Measurements from ENCODE around the gene SLC7A10. TPM values are rescaled to one million over a fixed set of nuclear protein-coding genes. Genes with fewer than 3 reads are reported as not detected.

The SLC7A10 gene
- total RNA-seq, 2 experiments from 2014 or later = not detected

DNA sequence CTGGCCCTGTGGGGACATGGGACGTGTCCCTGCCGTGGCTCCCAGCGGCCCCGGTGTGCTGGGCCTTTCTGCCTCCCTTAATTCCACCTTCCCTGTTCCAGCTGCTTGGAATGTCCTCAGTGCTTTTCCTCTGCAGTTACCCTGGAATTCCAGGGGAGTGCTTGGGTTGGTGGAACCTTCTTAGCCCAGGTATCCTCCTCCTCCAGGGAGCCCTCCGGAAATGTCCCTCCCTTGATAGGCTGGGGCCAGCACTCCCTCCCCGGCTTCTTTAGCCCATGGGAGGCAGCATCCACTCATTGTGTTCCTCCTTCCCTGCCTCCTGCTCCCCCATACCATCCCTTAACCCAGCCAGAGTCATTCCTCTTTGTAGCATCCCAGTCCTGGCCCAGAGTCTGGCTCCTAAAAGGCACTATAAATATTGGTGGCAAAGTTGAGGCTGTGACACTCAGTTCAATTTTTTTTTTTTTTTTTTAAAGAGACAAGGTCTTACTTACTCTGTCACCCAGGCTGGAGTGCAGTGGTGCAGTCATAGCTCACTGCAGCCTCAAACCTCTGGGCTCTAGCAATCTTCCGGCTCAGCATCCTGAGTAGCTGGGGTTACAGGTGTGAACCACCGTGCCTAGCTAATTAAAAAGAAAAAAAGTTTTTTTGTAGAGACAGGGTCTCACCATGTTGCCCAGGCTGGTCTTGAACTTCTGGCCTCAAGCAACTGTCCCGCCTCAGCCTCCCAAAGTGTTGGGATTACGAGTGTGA lies 13.7 kb upstream of the SLC7A10 start:
- H3K4me1 Mint-ChIP-seq = no peaks in the 10 kb centered on the region
- no peak for DNase-seq
- H3K4me3 Mint-ChIP-seq = no peak overlapping the region
- no peaks in the 10 kb centered on the region for H3K36me3 Mint-ChIP-seq
- H3K27me3 Mint-ChIP-seq = peaks cover 4% of the 10 kb centered on the region
- H3K9me3 Mint-ChIP-seq = no peaks in the 10 kb centered on the region
- H3K27ac Mint-ChIP-seq = no peak overlapping the region
- no peak for ATAC-seq (ENCODE audit: low read depth)
- POLR2A ChIA-PET = no interaction called here

DNA sequence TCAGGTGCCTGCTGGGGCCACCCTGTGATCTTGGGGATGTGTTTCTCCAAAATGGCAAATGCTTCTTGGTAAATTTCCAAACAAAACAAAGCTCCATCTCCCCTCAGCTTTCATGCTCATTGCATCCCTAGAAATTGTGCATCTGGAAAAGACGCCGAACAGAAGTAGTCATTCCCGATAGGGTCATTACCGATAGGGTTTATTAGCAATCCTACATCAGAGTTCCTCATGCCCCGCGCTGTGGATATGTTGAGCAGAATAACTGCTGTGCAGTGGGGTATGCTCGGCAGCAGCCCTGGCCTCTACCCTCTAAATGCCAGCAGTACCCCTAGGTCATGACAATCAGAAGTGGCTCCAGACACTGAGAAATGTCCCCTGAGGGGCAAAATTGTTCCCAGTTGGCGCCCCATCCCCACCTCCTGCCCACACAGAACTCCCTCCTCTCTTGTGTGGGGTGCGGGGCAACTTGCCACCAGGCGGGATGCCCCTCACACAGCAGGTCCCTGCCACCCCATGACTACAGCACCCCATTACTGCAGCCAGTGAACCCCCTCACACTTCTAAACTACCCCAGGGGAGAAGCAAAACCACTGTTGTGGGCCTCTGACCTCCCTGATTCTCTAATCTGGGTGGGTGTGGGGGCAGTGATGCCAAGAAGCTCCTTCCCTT lies 13.0 kb upstream of the SLC7A10 start:
- no peaks in the 10 kb centered on the region for H3K9me3 Mint-ChIP-seq
- POLR2A ChIA-PET = no interaction called here
- no peaks in the 10 kb centered on the region for H3K27me3 Mint-ChIP-seq
- DNase-seq (no peak), ATAC-seq (ENCODE audit: low read depth) (no peak)
- H3K36me3 Mint-ChIP-seq = no peaks in the 10 kb centered on the region
- no peak overlapping the region for H3K27ac Mint-ChIP-seq
- no peaks in the 10 kb centered on the region for H3K4me1 Mint-ChIP-seq
- H3K4me3 Mint-ChIP-seq = no peak overlapping the region

DNA sequence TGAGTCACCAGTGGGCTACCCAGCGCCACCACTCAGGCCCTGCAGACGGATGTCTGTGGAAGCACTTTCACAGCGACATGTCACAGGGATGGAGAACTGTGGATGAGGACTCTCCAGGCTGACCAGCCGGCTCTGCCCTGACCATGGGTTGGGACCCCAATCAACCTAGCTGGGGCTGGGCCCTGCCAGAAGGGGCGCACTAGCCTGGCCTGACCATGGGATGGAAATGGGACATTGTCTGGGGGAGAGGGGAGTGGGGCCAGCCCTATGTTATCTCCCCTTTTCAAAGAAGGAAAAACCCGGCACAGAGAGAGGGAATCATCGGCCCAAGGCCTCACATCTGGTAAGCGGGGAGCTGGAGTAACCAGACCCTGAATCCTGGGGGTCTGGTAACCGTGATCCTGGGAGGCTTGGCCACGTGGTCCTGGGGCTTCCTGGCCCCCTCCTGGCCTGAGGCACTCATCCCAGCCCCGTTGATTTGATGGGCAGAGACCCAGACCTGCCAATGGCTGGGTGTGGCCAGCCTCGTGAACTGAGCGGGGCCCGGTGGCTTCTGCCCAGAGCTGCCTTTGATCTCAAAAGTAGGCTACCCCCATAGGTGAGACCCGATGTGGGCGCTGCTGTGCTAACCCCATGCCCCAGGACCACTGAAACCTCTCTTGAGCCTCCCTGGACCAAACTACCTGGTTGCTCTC lies 11.2 kb upstream of the SLC7A10 start:
- POLR2A ChIA-PET = interaction anchor here (0.7 kb wide), 1 partner anchor 135 kb away, joined by 3 read pairs; no protein-coding TSS in a partner anchor

DNA sequence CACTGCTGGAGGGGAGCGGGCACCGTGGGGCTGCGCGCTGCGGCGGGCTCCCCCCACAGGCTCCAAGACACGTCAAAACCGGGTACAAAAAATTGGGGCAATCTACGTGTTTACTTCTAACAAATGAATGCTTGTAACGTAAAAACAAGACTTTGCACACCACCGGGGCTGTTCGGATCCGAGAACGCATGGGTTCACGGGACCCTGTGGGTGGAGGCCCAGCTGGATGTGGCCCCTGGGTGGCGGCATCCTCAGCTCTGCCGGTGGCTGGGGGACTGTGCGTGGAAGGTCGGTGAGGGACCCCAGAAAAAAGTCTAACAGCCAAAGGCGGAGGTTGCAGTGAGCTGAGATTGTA lies 10.3 kb upstream of the SLC7A10 start:
- DNase-seq (no peak), ATAC-seq (ENCODE audit: low read depth) (no peak)
- Mint-ChIP-seq H3K36me3 (no peaks in the 10 kb centered on the region), H3K4me1 (no peaks in the 10 kb centered on the region), H3K27ac (no peak overlapping the region), H3K9me3 (no peaks in the 10 kb centered on the region), H3K4me3 (no peak overlapping the region), H3K27me3 (no peaks in the 10 kb centered on the region)
- POLR2A ChIA-PET = interaction anchor here (0.7 kb wide), 1 partner anchor 136 kb away, joined by 3 read pairs; no protein-coding TSS in a partner anchor

More for the DNA sequence above, 11.2 kb upstream of the SLC7A10 start:
- Mint-ChIP-seq H3K36me3 (no peaks in the 10 kb centered on the region), H3K4me1 (no peaks in the 10 kb centered on the region), H3K9me3 (no peaks in the 10 kb centered on the region), H3K27me3 (no peaks in the 10 kb centered on the region), H3K4me3 (no peak overlapping the region), H3K27ac (no peak overlapping the region)
- DNase-seq = no peak
- ATAC-seq (ENCODE audit: low read depth) = no peak

DNA sequence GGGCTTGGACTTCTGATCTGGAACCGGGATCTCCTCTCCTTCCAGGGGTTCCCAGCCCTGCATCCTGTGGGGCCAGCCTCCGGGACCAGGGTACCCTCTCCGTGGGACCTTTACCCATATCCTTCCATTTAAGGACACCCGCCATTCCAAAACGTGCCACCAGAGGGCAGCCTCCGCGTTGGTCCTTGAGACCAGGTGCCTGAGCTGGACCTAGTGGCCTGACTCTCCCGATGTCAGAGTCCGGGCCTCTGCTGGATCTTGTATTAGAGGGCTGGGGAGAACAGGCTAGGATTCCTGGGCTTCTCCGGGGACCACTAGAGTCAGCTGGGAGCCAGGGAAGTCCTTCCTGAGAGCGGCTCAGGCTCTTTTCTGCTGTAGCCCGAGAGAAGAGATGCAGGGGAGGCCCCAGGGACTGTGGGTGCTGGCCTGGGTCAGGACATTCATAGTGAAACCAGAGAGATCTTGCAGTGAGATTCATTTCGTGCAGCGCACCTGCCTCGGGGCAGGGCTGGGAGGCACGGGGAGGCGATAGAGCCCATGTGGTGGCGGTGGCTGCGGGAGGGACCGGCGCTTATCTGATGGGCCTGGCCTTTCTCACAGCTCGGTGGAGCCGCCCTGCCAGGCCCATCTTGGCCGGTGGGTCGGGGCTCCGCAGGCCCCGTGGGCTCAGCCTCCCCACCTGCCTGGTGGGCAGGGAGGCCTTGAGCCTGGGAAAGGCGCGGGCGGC lies 9.8 kb upstream of the SLC7A10 start:
- H3K27me3 Mint-ChIP-seq = no peaks in the 10 kb centered on the region
- ATAC-seq (ENCODE audit: low read depth) (peak; percentile 46), DNase-seq (peak; percentile 78)
- H3K4me3 Mint-ChIP-seq = no peak overlapping the region
- no peaks in the 10 kb centered on the region for H3K36me3 Mint-ChIP-seq
- POLR2A ChIA-PET = no interaction called here
- no peaks in the 10 kb centered on the region for H3K9me3 Mint-ChIP-seq
- no peak overlapping the region for H3K27ac Mint-ChIP-seq
- H3K4me1 Mint-ChIP-seq = no peaks in the 10 kb centered on the region

DNA sequence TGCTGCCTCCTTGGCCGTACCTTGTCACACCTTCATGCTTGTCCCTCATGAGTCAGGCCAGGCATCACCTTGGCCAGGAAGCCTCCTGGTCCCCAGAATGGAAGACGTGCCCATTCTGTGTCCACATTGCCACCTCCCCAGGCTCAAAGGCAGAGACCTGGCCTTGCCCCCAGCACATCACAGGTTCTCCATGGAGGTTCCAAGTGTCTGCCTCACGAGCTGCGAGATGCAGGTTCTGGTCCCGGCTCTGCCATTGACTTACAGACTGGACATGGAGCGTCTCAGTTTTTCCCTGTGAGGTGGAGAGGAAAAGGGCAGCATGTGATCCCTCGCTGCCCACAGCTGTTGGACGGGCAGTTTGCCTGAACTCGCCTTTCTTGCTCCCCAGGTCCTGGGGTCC lies 9.1 kb upstream of the SLC7A10 start:
- Mint-ChIP-seq H3K4me3 (no peak overlapping the region), H3K27me3 (peaks cover 3% of the 10 kb centered on the region), H3K4me1 (no peaks in the 10 kb centered on the region), H3K36me3 (no peaks in the 10 kb centered on the region), H3K9me3 (no peaks in the 10 kb centered on the region), H3K27ac (no peak overlapping the region)
- POLR2A ChIA-PET = no interaction called here
- DNase-seq (no peak), ATAC-seq (ENCODE audit: low read depth) (no peak)

DNA sequence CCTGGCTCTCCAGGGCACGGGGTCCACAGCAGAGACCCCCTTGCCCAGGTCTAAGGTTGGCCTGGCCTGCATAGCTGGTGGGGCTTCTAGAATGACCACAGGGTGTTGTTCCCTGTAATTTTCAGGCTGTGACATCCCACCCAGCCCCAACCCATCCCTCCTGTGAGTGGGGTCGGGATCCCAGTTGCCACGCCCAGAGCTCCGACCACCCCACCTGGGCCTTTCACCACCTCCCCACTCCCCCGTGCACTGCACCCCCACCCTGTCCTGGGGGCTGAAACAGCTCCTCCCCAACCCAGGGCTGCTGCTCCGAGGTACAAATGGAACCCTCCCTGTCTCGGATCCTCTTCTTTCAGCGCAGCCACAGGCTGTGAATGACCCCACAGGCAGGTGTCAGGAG lies 8.4 kb upstream of the SLC7A10 start:
- POLR2A ChIA-PET = no interaction called here
- no peaks in the 10 kb centered on the region for H3K4me1 Mint-ChIP-seq
- ATAC-seq (ENCODE audit: low read depth) = no peak

DNA sequence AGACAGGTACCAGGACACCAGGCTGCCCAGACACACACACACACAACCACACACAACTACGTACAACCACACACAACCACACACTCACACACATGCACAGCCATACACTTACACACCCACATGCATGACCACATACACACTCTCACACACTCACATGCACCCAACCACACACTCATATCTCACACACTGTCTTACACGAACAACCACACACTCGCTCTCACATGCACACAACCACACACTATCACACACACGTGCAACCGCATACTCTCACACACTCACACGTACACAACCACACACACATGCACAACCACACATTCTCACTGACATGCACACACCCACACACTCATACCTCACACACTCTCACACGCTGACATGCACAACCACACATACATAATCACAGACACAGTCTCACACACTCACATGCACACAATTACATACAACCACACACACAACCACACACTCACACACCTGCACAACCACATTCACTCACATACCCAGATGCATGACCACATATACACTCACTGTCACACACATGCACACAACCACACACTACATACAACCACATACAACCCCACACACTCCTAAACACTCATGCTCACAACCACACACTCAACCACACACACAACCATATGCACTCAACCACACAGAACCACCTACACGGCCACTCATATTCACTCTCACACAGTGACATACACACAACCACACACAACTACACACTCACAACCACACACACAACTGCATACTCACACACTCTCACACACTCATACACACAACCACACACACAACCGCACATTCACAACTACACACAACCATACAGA lies 7.6 kb upstream of the SLC7A10 start:
- ATAC-seq (ENCODE audit: low read depth) = no peak
- no peak for DNase-seq
- POLR2A ChIA-PET = no interaction called here
- no peak overlapping the region for H3K27ac Mint-ChIP-seq
- peaks cover 6% of the 10 kb centered on the region for H3K9me3 Mint-ChIP-seq
- H3K4me3 Mint-ChIP-seq = no peak overlapping the region
- no peaks in the 10 kb centered on the region for H3K4me1 Mint-ChIP-seq
- H3K36me3 Mint-ChIP-seq = no peaks in the 10 kb centered on the region
- H3K27me3 Mint-ChIP-seq = peaks cover 11% of the 10 kb centered on the region

More for the DNA sequence above, 8.4 kb upstream of the SLC7A10 start:
- no peak overlapping the region for H3K27ac Mint-ChIP-seq
- no peaks in the 10 kb centered on the region for H3K9me3 Mint-ChIP-seq
- H3K36me3 Mint-ChIP-seq = no peaks in the 10 kb centered on the region
- H3K4me3 Mint-ChIP-seq = no peak overlapping the region
- no peak for DNase-seq
- peaks cover 3% of the 10 kb centered on the region for H3K27me3 Mint-ChIP-seq

DNA sequence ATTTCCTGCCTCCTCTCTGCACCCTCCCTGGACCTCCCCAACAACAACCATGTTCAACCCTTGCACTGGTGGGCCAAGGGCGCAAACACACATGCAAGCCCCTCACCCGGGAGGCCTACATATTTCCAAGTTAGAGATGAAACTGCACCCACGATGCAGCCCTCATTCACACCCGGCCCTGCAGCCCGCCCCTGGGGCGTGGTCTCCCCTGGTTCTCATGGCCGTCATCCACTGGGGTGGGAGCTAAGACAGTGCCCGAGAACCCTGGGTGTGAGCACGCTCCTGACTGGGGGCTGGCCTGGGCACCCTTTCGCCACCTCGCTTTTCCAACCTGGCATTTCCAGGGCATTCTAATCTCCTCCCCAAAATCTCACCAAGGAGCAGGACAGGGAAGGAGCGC lies 7.0 kb upstream of the SLC7A10 start:
- no peak for ATAC-seq (ENCODE audit: low read depth)
- no peaks in the 10 kb centered on the region for H3K4me1 Mint-ChIP-seq

DNA sequence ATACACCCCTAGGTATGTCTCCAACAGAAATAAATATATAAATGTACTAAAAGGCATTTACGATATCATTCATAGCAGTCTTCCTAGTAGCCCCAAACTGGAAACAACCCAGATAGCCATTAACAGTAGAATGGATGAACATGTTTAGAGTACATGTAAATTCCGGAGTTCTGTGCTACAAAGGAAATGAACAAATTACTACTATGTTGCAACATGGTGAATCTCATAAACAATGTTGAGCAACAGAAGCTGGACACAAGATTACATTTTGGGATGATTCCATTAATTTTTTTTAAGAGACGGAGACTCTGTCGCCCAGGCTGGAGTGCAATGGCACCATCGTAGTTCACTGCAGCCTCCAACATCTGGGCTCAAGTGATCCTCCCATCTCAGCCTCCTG lies 5.9 kb upstream of the SLC7A10 start:
- Mint-ChIP-seq H3K27ac (no peak overlapping the region), H3K4me1 (peaks cover under 1% of the 10 kb centered on the region), H3K27me3 (peaks cover 23% of the 10 kb centered on the region), H3K9me3 (peaks cover 13% of the 10 kb centered on the region), H3K36me3 (peaks cover 4% of the 10 kb centered on the region), H3K4me3 (no peak overlapping the region)
- POLR2A ChIA-PET = no interaction called here
- ATAC-seq (ENCODE audit: low read depth) = no peak
- no peak for DNase-seq

More for the DNA sequence above, 7.0 kb upstream of the SLC7A10 start:
- H3K27me3 Mint-ChIP-seq = peaks cover 15% of the 10 kb centered on the region
- no peak overlapping the region for H3K27ac Mint-ChIP-seq
- no peak for DNase-seq
- no peak overlapping the region for H3K4me3 Mint-ChIP-seq
- H3K36me3 Mint-ChIP-seq = peaks cover 3% of the 10 kb centered on the region
- POLR2A ChIA-PET = no interaction called here
- H3K9me3 Mint-ChIP-seq = peaks cover 9% of the 10 kb centered on the region

DNA sequence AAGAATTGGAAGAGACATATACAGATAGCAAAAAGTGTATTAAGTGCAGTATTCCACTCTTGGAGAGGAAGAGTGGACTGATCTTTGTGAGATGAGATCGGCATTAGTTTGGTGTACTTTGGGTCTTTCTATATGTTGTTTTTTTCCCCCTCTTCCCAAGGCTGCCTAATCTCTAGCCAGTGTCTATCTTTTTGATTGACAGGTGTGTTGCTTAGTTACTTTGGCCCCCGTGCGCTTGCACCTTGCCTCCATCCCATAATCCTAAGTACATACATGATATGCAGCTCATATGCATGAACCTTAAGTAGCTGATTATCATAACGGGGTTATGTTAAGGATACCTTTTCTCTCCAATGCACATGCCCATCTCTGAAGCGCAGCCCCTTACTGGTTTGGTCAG lies 4.3 kb upstream of the SLC7A10 start:
- POLR2A ChIA-PET = interaction anchor here (0.7 kb wide), 1 partner anchor 283 kb away, joined by 3 read pairs; no protein-coding TSS in a partner anchor
- DNase-seq (no peak), ATAC-seq (ENCODE audit: low read depth) (no peak)
- Mint-ChIP-seq H3K27ac (no peak overlapping the region), H3K4me1 (peaks cover 4% of the 10 kb centered on the region), H3K27me3 (peaks cover 33% of the 10 kb centered on the region), H3K9me3 (peaks cover 13% of the 10 kb centered on the region), H3K36me3 (peaks cover 4% of the 10 kb centered on the region), H3K4me3 (no peak overlapping the region)

DNA sequence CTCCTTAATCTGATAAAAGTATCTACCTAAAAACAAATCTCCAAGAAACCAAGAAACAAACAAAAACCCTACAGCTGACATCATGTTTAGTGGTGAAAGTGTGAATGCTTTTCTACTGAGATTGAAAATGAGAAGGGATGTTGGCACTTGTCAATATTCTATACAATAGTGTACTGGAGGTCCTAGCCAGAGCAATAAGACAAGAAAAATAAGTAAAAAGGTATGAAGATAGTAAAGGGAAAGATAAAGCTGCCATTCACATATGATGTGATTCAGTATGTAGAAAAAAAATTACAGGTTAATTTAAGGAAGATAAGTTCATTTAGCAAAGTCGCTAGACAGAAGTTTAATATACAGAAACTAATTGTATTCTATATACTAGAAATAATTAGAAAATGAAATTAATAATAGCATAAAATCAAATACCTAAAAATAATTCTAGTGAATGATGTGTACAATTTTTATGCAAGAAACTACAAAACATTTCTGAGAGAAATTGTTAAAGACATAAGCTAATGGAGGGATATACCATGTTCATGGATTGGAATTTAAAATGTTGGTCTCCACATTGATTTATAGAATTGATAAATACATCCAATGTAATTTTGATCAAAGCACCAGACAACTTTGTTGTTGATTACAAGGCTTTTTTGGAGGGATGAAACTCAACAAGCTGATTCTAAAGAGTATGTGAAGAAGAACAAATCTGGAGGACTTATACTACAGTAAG lies 2.4 kb upstream of the SLC7A10 start:
- H3K27ac Mint-ChIP-seq = no peak overlapping the region
- no peak for DNase-seq
- no peak for ATAC-seq (ENCODE audit: low read depth)
- no peak overlapping the region for H3K4me3 Mint-ChIP-seq
- peaks cover 4% of the 10 kb centered on the region for H3K4me1 Mint-ChIP-seq
- POLR2A ChIA-PET = no interaction called here
- peaks cover 4% of the 10 kb centered on the region for H3K36me3 Mint-ChIP-seq
- peaks cover 13% of the 10 kb centered on the region for H3K9me3 Mint-ChIP-seq
- H3K27me3 Mint-ChIP-seq = peaks cover 42% of the 10 kb centered on the region
